Liver (tissue), 2 donors: ENCODE measurements around the gene PDZRN4.

Experiments
- RAD21 ChIP-seq, 2 donors: IDR thresholded peaks; 2 replicates each; pipeline ENCODE4 v1.6.1; 2016; ENCODE audit warnings: antibody characterized with exemption in 2 of 2, mild to moderate bottlenecking in 2 of 2
- TF ChIP-seq, protein P1 (sequence below): IDR thresholded peaks from 2 replicates; pipeline ENCODE4 v1.6.1; 2016; ENCODE audit warnings: antibody characterized with exemption, mild to moderate bottlenecking
- donor health status: healthy.

DNA sequence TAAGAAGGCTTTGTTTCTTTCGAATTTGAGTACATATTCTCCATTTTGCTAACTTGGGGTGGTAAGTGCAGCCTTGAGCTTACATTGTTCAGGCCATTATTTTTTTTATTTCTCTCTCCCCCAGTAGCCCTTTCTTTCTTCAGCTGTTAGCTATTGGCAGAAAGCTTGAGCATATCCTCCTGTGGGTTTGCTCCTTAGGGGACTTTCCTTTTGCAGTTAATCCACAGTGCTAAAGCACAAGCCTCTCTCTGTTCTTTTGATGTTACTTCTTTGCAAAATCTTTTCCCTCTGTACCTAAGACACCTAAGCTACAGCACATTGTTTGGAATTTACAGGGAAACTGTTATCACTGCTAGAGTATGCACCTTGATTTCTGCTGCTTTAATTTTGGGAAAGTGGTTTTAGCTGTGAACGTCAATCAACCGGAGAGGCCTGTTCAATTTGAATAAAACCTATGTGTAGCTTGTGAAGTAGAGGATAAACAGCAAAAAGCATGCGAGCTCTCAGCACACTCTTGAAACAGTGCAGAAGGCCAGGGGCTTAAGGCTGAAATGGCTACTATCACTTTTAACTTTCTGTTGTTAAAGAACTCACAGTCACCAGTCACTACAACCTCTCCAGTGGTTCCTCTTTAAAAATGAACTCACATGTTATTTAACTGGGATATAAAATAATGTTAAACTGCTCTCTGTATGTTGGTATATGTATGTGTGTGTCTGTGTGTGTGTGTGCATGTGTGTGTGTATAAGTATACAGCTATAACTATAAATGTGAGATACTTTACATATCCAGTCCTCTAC, 139.2 kb downstream of the PDZRN4 start:
- TF ChIP-seq, protein P1, sequence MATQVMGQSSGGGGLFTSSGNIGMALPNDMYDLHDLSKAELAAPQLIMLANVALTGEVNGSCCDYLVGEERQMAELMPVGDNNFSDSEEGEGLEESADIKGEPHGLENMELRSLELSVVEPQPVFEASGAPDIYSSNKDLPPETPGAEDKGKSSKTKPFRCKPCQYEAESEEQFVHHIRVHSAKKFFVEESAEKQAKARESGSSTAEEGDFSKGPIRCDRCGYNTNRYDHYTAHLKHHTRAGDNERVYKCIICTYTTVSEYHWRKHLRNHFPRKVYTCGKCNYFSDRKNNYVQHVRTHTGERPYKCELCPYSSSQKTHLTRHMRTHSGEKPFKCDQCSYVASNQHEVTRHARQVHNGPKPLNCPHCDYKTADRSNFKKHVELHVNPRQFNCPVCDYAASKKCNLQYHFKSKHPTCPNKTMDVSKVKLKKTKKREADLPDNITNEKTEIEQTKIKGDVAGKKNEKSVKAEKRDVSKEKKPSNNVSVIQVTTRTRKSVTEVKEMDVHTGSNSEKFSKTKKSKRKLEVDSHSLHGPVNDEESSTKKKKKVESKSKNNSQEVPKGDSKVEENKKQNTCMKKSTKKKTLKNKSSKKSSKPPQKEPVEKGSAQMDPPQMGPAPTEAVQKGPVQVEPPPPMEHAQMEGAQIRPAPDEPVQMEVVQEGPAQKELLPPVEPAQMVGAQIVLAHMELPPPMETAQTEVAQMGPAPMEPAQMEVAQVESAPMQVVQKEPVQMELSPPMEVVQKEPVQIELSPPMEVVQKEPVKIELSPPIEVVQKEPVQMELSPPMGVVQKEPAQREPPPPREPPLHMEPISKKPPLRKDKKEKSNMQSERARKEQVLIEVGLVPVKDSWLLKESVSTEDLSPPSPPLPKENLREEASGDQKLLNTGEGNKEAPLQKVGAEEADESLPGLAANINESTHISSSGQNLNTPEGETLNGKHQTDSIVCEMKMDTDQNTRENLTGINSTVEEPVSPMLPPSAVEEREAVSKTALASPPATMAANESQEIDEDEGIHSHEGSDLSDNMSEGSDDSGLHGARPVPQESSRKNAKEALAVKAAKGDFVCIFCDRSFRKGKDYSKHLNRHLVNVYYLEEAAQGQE = no peak
- no peak for TF ChIP-seq RAD21 (IDR thresholded peaks at IDR 0.05)
